Measurements from ENCODE around the gene MAB21L1. TPM values are rescaled to one million over a fixed set of nuclear protein-coding genes. Genes with fewer than 3 reads are reported as not detected.

The MAB21L1 gene
- total RNA-seq, 1 experiment from 2014 or later: 9.9 TPM

DNA sequence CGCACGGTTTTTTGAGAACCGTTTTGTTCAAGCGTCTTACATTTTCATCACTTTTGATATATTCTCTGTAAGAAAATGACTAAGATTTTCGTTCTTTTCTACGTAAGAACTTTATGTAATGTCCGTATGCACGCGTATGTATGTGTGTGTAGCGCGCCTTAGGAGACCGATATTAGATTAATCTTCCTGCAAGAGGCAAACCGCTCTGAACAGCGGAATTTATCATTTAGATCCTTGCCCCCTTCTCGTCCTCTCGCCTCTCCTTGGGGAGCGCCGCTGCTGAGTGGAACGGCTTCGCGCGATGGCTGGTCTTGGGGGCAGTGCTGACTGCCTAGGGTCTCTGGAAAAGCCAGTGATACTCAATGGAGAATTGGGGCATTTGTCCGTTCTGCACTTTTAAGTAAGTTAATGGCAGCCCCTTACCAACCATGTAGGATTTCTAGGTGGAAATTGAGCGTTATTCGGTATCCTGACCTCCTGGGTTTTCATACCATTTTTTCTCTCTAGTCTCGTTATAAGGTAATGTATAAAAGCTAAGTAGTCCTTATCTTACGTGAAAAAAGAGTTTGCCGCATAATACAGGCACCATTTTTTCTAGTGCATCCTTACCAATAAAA is 4.7 kb downstream of the MAB21L1 start:
- H3K4me2 ChIP-seq (ENCODE audit: low read depth, low read length, poor library complexity, severe bottlenecking): no peak overlapping the region
- H3K79me2 ChIP-seq (ENCODE audit: low read length): no peaks in the 10 kb centered on the region
- H3K9me2 ChIP-seq (replicated peaks; ENCODE audit: insufficient read depth, low read length): no peaks in the 10 kb centered on the region
- H3K4me3 ChIP-seq (ENCODE audit: low read length): no peak overlapping the region
- peak; percentile 21 for DNase-seq
- H3K27me3 ChIP-seq (ENCODE audit: low read length): no peaks in the 10 kb centered on the region
- peaks cover 22% of the 10 kb centered on the region for H3K4me1 ChIP-seq (ENCODE audit: low read length)
- no peak overlapping the region for H2AFZ ChIP-seq (ENCODE audit: low read length)
- no peak overlapping the region for H3K27ac ChIP-seq (ENCODE audit: low read length)
- H3K9me3 ChIP-seq (ENCODE audit: low read length): no peaks in the 10 kb centered on the region
- H3K9ac ChIP-seq (ENCODE audit: low read length): no peak overlapping the region
- no peaks in the 10 kb centered on the region for H4K20me1 ChIP-seq (ENCODE audit: insufficient read depth, low read depth, low read length)
- no peaks in the 10 kb centered on the region for H3K36me3 ChIP-seq (ENCODE audit: insufficient read depth, low read length)

DNA sequence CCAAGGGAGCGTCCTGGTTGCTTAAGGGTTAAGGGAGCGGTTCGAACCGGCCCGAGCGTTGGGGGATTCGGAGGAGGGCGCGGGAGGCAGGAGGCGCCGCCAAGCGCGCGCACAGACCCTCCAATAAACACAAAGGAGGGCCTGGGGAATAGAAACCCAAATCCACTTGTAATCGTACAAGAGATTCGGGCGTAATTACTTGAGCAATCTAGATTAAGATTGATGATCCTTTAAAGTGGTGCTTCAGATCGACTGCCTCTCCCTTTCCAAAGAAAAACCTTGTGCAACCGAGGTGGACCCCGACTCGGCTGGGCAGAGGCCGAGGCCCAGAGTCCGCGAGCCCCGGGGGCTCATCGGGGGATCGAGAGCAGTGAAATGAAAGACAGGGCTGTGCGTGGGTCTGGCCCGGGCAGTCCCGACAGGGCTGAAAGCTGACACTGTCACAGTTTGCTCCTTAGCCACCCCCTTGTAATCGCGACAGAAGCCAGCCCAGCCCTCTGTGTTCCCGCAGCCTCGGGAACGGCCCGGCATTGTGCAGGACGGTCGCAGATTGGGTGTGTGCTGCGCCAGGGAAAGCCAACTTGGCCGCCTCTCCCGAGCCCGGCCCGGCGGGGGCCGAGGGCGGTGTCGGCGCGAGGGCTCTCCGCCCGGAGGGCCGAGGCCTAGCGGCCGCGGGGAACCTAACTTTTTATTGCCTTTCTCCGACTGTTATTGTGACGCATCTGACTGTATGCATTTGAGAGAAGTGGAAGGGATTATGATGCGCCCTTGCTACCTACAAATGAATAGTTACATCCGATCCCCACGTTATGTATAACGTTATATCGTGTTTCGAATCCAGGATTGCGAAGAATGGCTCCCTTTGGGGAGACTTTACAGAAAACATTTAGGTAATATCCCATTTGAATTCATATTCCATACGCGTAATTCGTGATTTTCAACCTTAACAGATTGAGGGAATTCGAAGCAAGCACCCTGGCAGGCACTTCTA is 5.5 kb downstream of the MAB21L1 start:
- DNase-seq: peak; percentile 20

GRCh38 chr13:35469806-35470525 is 6.5 kb downstream of the MAB21L1 start:
- H3K9me3 ChIP-seq (ENCODE audit: low read length): no peaks in the 10 kb centered on the region
- no peak overlapping the region for H3K4me2 ChIP-seq (ENCODE audit: low read depth, low read length, poor library complexity, severe bottlenecking)
- H3K9me2 ChIP-seq (replicated peaks; ENCODE audit: insufficient read depth, low read length): no peaks in the 10 kb centered on the region
- H3K27me3 ChIP-seq (ENCODE audit: low read length): no peaks in the 10 kb centered on the region
- peaks cover 6% of the 10 kb centered on the region; the same call in 1 of the 2 replicates for H3K4me1 ChIP-seq (ENCODE audit: low read length)
- H3K79me2 ChIP-seq (ENCODE audit: low read length): no peaks in the 10 kb centered on the region
- no peak overlapping the region for H3K27ac ChIP-seq (ENCODE audit: low read length)
- no peak overlapping the region for H3K4me3 ChIP-seq (ENCODE audit: low read length)
- H4K20me1 ChIP-seq (ENCODE audit: insufficient read depth, low read depth, low read length): no peaks in the 10 kb centered on the region
- no peaks in the 10 kb centered on the region for H3K36me3 ChIP-seq (ENCODE audit: insufficient read depth, low read length)
- peak; percentile 14 for DNase-seq
- no peak overlapping the region for H3K9ac ChIP-seq (ENCODE audit: low read length)
- no peak overlapping the region for H2AFZ ChIP-seq (ENCODE audit: low read length)

More for the DNA sequence above, 5.5 kb downstream of the MAB21L1 start:
- Histone ChIP-seq H3K9ac (ENCODE audit: low read length) (no peak overlapping the region), H3K27me3 (ENCODE audit: low read length) (no peaks in the 10 kb centered on the region), H3K9me3 (ENCODE audit: low read length) (no peaks in the 10 kb centered on the region), H3K4me1 (ENCODE audit: low read length) (peaks cover 14% of the 10 kb centered on the region), H3K27ac (ENCODE audit: low read length) (no peak overlapping the region), H3K9me2 (replicated peaks; ENCODE audit: insufficient read depth, low read length) (no peaks in the 10 kb centered on the region), H3K36me3 (ENCODE audit: insufficient read depth, low read length) (no peaks in the 10 kb centered on the region), H2AFZ (ENCODE audit: low read length) (no peak overlapping the region), H3K4me3 (ENCODE audit: low read length) (no peak overlapping the region), H3K4me2 (ENCODE audit: low read depth, low read length, poor library complexity, severe bottlenecking) (no peak overlapping the region), H4K20me1 (ENCODE audit: insufficient read depth, low read depth, low read length) (no peaks in the 10 kb centered on the region), H3K79me2 (ENCODE audit: low read length) (no peaks in the 10 kb centered on the region)

- H3K36me3 ChIP-seq (ENCODE audit: insufficient read depth, low read length): no peaks in the 10 kb centered on the region
- H3K4me1 ChIP-seq (ENCODE audit: low read length): no peaks in the 10 kb centered on the region
- no peak overlapping the region for H2AFZ ChIP-seq (ENCODE audit: low read length)
- H4K20me1 ChIP-seq (ENCODE audit: insufficient read depth, low read depth, low read length): no peaks in the 10 kb centered on the region
- no peaks in the 10 kb centered on the region for H3K9me2 ChIP-seq (replicated peaks; ENCODE audit: insufficient read depth, low read length)
- no peak for DNase-seq
- H3K4me2 ChIP-seq (ENCODE audit: low read depth, low read length, poor library complexity, severe bottlenecking): no peak overlapping the region
- H3K27ac ChIP-seq (ENCODE audit: low read length): no peak overlapping the region
- no peaks in the 10 kb centered on the region for H3K79me2 ChIP-seq (ENCODE audit: low read length)
- H3K4me3 ChIP-seq (ENCODE audit: low read length): no peak overlapping the region
- no peaks in the 10 kb centered on the region for H3K27me3 ChIP-seq (ENCODE audit: low read length)
- no peak overlapping the region for H3K9ac ChIP-seq (ENCODE audit: low read length)
- H3K9me3 ChIP-seq (ENCODE audit: low read length): no peaks in the 10 kb centered on the region
Measured at GRCh38 chr13:35468195-35468594, 8.3 kb downstream of the MAB21L1 start.

GRCh38 chr13:35465371-35465770 is 11.1 kb downstream of the MAB21L1 start:
- DNase-seq: no peak
- H3K27ac ChIP-seq (ENCODE audit: low read length): no peak overlapping the region
- H3K36me3 ChIP-seq (ENCODE audit: insufficient read depth, low read length): no peaks in the 10 kb centered on the region
- H2AFZ ChIP-seq (ENCODE audit: low read length): no peak overlapping the region
- no peak overlapping the region for H3K9ac ChIP-seq (ENCODE audit: low read length)
- no peak overlapping the region for H3K4me3 ChIP-seq (ENCODE audit: low read length)
- no peak overlapping the region for H3K4me2 ChIP-seq (ENCODE audit: low read depth, low read length, poor library complexity, severe bottlenecking)
- peaks cover 4% of the 10 kb centered on the region for H3K4me1 ChIP-seq (ENCODE audit: low read length)
- H3K9me3 ChIP-seq (ENCODE audit: low read length): no peaks in the 10 kb centered on the region
- no peaks in the 10 kb centered on the region for H3K27me3 ChIP-seq (ENCODE audit: low read length)
- no peaks in the 10 kb centered on the region for H4K20me1 ChIP-seq (ENCODE audit: insufficient read depth, low read depth, low read length)
- no peaks in the 10 kb centered on the region for H3K9me2 ChIP-seq (replicated peaks; ENCODE audit: insufficient read depth, low read length)
- no peaks in the 10 kb centered on the region for H3K79me2 ChIP-seq (ENCODE audit: low read length)

- 0 out of 2 replicates have a peak overlapping the region, but pooled peaks have one; percentile 29 for H3K27ac ChIP-seq (ENCODE audit: low read length)
- H3K9ac ChIP-seq (ENCODE audit: low read length): no peak overlapping the region
Measured at GRCh38 chr13:35460061-35460460, 16.4 kb downstream of the MAB21L1 start.

GRCh38 chr13:35457258-35457657 is 19.2 kb downstream of the MAB21L1 start:
- DNase-seq: no peak
- Histone ChIP-seq H3K4me3 (ENCODE audit: low read length) (no peak overlapping the region), H3K9ac (ENCODE audit: low read length) (no peak overlapping the region), H3K27ac (ENCODE audit: low read length) (no peak overlapping the region), H4K20me1 (ENCODE audit: insufficient read depth, low read depth, low read length) (no peaks in the 10 kb centered on the region), H3K9me3 (ENCODE audit: low read length) (no peaks in the 10 kb centered on the region), H2AFZ (ENCODE audit: low read length) (no peak overlapping the region), H3K36me3 (ENCODE audit: insufficient read depth, low read length) (no peaks in the 10 kb centered on the region), H3K9me2 (replicated peaks; ENCODE audit: insufficient read depth, low read length) (no peaks in the 10 kb centered on the region), H3K4me2 (ENCODE audit: low read depth, low read length, poor library complexity, severe bottlenecking) (no peak overlapping the region), H3K27me3 (ENCODE audit: low read length) (no peaks in the 10 kb centered on the region), H3K79me2 (ENCODE audit: low read length) (no peaks in the 10 kb centered on the region), H3K4me1 (ENCODE audit: low read length) (peaks cover 19% of the 10 kb centered on the region)

More at GRCh38 chr13:35460061-35460460, 16.4 kb downstream of the MAB21L1 start:
- Histone ChIP-seq H2AFZ (ENCODE audit: low read length) (no peak overlapping the region), H3K4me1 (ENCODE audit: low read length) (peaks cover 19% of the 10 kb centered on the region), H3K4me3 (ENCODE audit: low read length) (no peak overlapping the region), H3K27me3 (ENCODE audit: low read length) (no peaks in the 10 kb centered on the region), H3K9me3 (ENCODE audit: low read length) (no peaks in the 10 kb centered on the region), H4K20me1 (ENCODE audit: insufficient read depth, low read depth, low read length) (no peaks in the 10 kb centered on the region), H3K36me3 (ENCODE audit: insufficient read depth, low read length) (no peaks in the 10 kb centered on the region), H3K9me2 (replicated peaks; ENCODE audit: insufficient read depth, low read length) (no peaks in the 10 kb centered on the region), H3K79me2 (ENCODE audit: low read length) (no peaks in the 10 kb centered on the region), H3K4me2 (ENCODE audit: low read depth, low read length, poor library complexity, severe bottlenecking) (peak overlapping the region; percentile 33)
- no peak for DNase-seq

GRCh38 chr13:35455022-35455421 is 21.5 kb downstream of the MAB21L1 start:
- no peaks in the 10 kb centered on the region for H3K9me2 ChIP-seq (replicated peaks; ENCODE audit: insufficient read depth, low read length)
- H2AFZ ChIP-seq (ENCODE audit: low read length): no peak overlapping the region
- no peaks in the 10 kb centered on the region for H3K36me3 ChIP-seq (ENCODE audit: insufficient read depth, low read length)
- no peak overlapping the region for H3K4me2 ChIP-seq (ENCODE audit: low read depth, low read length, poor library complexity, severe bottlenecking)
- H3K9me3 ChIP-seq (ENCODE audit: low read length): no peaks in the 10 kb centered on the region
- no peak for DNase-seq
- peaks cover 12% of the 10 kb centered on the region for H3K4me1 ChIP-seq (ENCODE audit: low read length)
- no peaks in the 10 kb centered on the region for H3K27me3 ChIP-seq (ENCODE audit: low read length)
- no peak overlapping the region for H3K27ac ChIP-seq (ENCODE audit: low read length)
- H3K9ac ChIP-seq (ENCODE audit: low read length): no peak overlapping the region
- H4K20me1 ChIP-seq (ENCODE audit: insufficient read depth, low read depth, low read length): no peaks in the 10 kb centered on the region
- no peak overlapping the region for H3K4me3 ChIP-seq (ENCODE audit: low read length)
- no peaks in the 10 kb centered on the region for H3K79me2 ChIP-seq (ENCODE audit: low read length)

All from Karpas-422 (cell line).